Upper lobe of left lung (tissue), 4 donors: ENCODE results near the gene TTC39C.

Source experiments
- EP300 ChIP-seq, 4 donors: sonication (generic); formaldehyde crosslinking; IDR thresholded peaks; one replicate each; pipeline ENCODE4 v1.5.1; 2017; ENCODE audit warnings: antibody characterized with exemption in 4 of 4, control low read depth in 2 of 4
- POLR2A ChIP-seq, 4 donors: fragments of 450-650 bp; IDR thresholded peaks; one replicate each; pipeline ENCODE4 v1.5.1; 2016 to 2017; ENCODE audit warnings: antibody characterized with exemption in 4 of 4, mild to moderate bottlenecking in 2 of 4
- POLR2AphosphoS5 ChIP-seq, 2 donors: sonication (generic); formaldehyde crosslinking; IDR thresholded peaks; one replicate each; pipeline ENCODE4 v1.5.1; 2017; ENCODE audit warnings: antibody characterized with exemption in 2 of 2
- TF ChIP-seq, protein P1 (sequence below), 6 experiments: fragments of 450-650 bp in 4 of 6; fragments of 200-600 bp in 2 of 6; sonication (generic) in 2 of 6; IDR thresholded peaks; one replicate each; pipeline ENCODE4 v1.5.1; 2016 to 2019; ENCODE audit warnings: antibody characterized with exemption in 6 of 6

DNA sequence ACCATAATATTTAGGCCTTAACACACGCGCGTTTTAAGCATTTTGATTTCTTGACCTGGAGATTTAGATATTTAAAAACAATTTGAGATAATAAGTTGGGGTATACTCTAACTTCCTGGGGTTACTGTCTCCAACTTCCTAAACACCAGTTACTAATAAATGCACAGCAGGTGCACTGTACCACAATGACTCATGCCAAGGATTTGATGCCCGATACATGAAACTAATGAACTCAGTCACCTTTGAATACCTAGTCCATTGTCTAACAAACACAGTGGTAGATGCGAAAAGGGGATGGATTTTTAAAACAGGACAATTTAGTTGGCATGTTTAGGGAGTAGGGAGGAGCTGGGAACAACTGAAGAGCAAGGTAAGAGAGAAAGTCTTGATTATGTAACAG is 145.5 kb downstream of the TTC39C start:
- TF ChIP-seq POLR2AphosphoS5 (IDR thresholded peaks at IDR 0.05) (no peak), POLR2A (IDR thresholded peaks at IDR 0.05) (no peak), EP300 (IDR thresholded peaks at IDR 0.05) (no peak)
- TF ChIP-seq, protein P1, sequence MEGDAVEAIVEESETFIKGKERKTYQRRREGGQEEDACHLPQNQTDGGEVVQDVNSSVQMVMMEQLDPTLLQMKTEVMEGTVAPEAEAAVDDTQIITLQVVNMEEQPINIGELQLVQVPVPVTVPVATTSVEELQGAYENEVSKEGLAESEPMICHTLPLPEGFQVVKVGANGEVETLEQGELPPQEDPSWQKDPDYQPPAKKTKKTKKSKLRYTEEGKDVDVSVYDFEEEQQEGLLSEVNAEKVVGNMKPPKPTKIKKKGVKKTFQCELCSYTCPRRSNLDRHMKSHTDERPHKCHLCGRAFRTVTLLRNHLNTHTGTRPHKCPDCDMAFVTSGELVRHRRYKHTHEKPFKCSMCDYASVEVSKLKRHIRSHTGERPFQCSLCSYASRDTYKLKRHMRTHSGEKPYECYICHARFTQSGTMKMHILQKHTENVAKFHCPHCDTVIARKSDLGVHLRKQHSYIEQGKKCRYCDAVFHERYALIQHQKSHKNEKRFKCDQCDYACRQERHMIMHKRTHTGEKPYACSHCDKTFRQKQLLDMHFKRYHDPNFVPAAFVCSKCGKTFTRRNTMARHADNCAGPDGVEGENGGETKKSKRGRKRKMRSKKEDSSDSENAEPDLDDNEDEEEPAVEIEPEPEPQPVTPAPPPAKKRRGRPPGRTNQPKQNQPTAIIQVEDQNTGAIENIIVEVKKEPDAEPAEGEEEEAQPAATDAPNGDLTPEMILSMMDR (IDR thresholded peaks at IDR 0.05), result no peak
